Measurements from ENCODE around the gene NLE1. TPM values are rescaled to one million over a fixed set of nuclear protein-coding genes. Genes with fewer than 3 reads are reported as not detected.

Gene NLE1
- total and polyA plus RNA-seq, 2 of the 8 experiments (the other 6 are each of a cell fraction or from before 2014, with no cell fraction given): 50.4 to 51.5 TPM

DNA sequence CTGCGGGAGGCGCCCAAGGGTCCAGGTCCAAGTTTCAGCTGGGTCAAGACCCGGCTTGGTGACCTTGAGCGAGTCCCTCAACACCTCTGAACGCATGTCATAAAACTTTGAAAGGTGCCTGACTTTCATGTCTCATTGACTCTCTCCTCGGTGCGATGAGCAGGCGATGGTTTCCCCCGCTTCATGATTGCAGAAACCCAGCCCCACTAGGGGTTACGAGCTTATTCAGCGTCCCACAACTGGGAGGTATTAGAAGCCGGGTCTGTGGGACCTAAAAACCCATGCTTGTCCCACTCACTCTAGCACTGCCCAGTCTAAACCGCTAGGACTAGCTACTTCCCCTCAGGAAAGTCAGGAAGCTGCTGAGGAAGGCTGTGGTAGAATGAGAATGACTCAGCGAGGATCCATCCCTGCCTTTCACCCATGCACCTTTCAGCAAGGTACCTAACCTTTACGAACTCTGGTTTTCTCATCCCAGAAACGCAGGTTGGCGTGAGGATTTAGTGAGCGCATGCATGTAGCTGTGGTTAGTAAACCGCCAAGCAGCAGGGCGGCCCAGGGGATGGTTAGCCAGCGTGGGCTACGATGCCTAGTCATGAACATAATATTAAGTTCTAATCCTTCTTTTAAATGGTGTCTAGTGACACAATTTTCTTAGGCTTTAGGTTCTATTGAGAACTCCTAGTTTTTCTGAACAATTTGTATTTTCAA, 52.4 kb downstream of the NLE1 start:
- H3K27ac ChIP-seq (ENCODE audit: low read depth, low read length): peak overlapping the region; percentile 5; the same call in 1 of the 2 replicates
- FAIRE-seq: peak; percentile 28
- TF ChIP-seq NRF1 (IDR thresholded peaks at IDR 0.05; ENCODE audit: low read depth, low read length): no peak
- no peak for TF ChIP-seq TBP (IDR thresholded peaks at IDR 0.05; ENCODE audit: low read depth, low read length)
- no peak for TF ChIP-seq JUN (IDR thresholded peaks at IDR 0.05; ENCODE audit: low read depth, low read length)
- TF ChIP-seq E2F6 (IDR thresholded peaks at IDR 0.05): 0 out of 2 replicates have a peak, but pooled peaks have one; percentile 8
- TF ChIP-seq POLR2A (IDR thresholded peaks at IDR 0.05; ENCODE audit: control extremely low read depth in 1 of 2, low read depth in 2 of 2, low read length in 2 of 2): 0 out of 3 replicates have a peak, but pooled peaks of 1 of the 2 experiments have one; percentile 17
- TF ChIP-seq HDAC6 (IDR thresholded peaks at IDR 0.05; ENCODE audit: low read depth, low read length): no peak
- peak; percentile 3 for TF ChIP-seq KDM4A (IDR thresholded peaks at IDR 0.05; ENCODE audit: low read depth, low read length, severe bottlenecking)
- TF ChIP-seq MAFK (IDR thresholded peaks at IDR 0.05; ENCODE audit: low read depth, low read length): peak; percentile 74
- no peak for TF ChIP-seq SIN3A (conservative IDR thresholded peaks at IDR 0.05 in 1 of 2, IDR thresholded peaks at IDR 0.05 in 1 of 2; ENCODE audit: low read depth in 1 of 2, low read length in 2 of 2)
- peak; percentile 88 for TF ChIP-seq BACH1 (IDR thresholded peaks at IDR 0.05; ENCODE audit: low read length)
- peak; percentile 2 for TF ChIP-seq TAF7 (optimal IDR thresholded peaks at IDR 0.05; ENCODE audit: borderline replicate concordance, low read depth, low read length)

More for the DNA sequence above, 52.4 kb downstream of the NLE1 start:
- H3K23me2 ChIP-seq (ENCODE audit: low read depth, low read length): peaks cover 12% of the 10 kb centered on the region; the same call in 1 of the 2 replicates
- H3K4me2 ChIP-seq (ENCODE audit: insufficient read depth in 1 of 2, low read depth in 2 of 2, low read length in 2 of 2): peak overlapping the region; percentile 71 to 74
- H4K5ac ChIP-seq (ENCODE audit: insufficient read length, low read depth, low read length): no peak overlapping the region
- H3K56ac ChIP-seq (replicated peaks; ENCODE audit: insufficient read length, low read depth, low read length): no peak overlapping the region
- H3K4me1 ChIP-seq (replicated peaks in 1 of 4; ENCODE audit: control insufficient read depth in 3 of 4, insufficient read depth in 4 of 4, low read length in 3 of 4): peaks cover 6 to 23% (median 11%) of the 10 kb centered on the region in 4 experiments
- H2BK120ac ChIP-seq (replicated peaks; ENCODE audit: low read depth, low read length): no peak overlapping the region
- peak overlapping the region; percentile 70 for H4K91ac ChIP-seq (replicated peaks; ENCODE audit: insufficient read length, low read length)
- H3K14ac ChIP-seq (ENCODE audit: insufficient read length): no peak overlapping the region
- no peaks in the 10 kb centered on the region for H3K9me3 ChIP-seq (ENCODE audit: insufficient read depth in 2 of 2, low read depth in 1 of 2, low read length in 1 of 2)
- DNase-seq (ENCODE audit: low read depth in 1 of 2, low spot score in 2 of 2): no peak
- H3K79me2 ChIP-seq (ENCODE audit: control insufficient read depth in 1 of 2, insufficient read depth in 2 of 2, low read length in 2 of 2): peaks cover 0 to 2% of the 10 kb centered on the region in 2 experiments; a peak in 1 of 4 replicates
- H2BK15ac ChIP-seq (ENCODE audit: low read length): peak overlapping the region; percentile 83; the same call in 1 of the 2 replicates
- H2BK20ac ChIP-seq (ENCODE audit: low read length): peak overlapping the region; percentile 76; the same call in 1 of the 2 replicates
- peak overlapping the region in 1 of 4 experiments; percentile 16; a peak in 1 of 7 replicates for H3K9ac ChIP-seq (replicated peaks in 1 of 4; ENCODE audit: extremely low read depth in 1 of 4, low read depth in 3 of 4, low read length in 3 of 4)
- H3K27me3 ChIP-seq (replicated peaks in 1 of 4; ENCODE audit: control insufficient read depth in 3 of 4, extremely low read depth in 1 of 4, insufficient read depth in 3 of 4, low read length in 3 of 4): no peaks in the 10 kb centered on the region
- no peak overlapping the region for H3K4ac ChIP-seq (replicated peaks; ENCODE audit: insufficient read length, low read depth, low read length)
- no peaks in the 10 kb centered on the region for H3K36me3 ChIP-seq (ENCODE audit: control insufficient read depth in 2 of 4, insufficient read depth in 4 of 4, low read length in 3 of 4)
- H2AFZ ChIP-seq (ENCODE audit: low read length): peak overlapping the region; percentile 66
- no peaks in the 10 kb centered on the region for H3K79me1 ChIP-seq (ENCODE audit: low read depth, low read length)
- H2AK5ac ChIP-seq (ENCODE audit: low read depth, low read length): no peak overlapping the region
- WGBS, 2 experiments (ENCODE audit: extremely low coverage in 1 of 2, insufficient coverage in 1 of 2, insufficient read length in 1 of 2, insufficient replicate concordance in 2 of 2, low coverage in 1 of 2, low lambda C conversion rate in 2 of 2, missing lambda C conversion rate in 1 of 2): 44% methylated on average over 22 of the region's 22 CpGs; no CpG with 5 or more reads in 1 of the 2 experiments
- H2BK12ac ChIP-seq (ENCODE audit: low read depth, low read length): peak overlapping the region; percentile 81; the same call in 1 of the 2 replicates
- peak overlapping the region; percentile 69; the same call in 1 of the 2 replicates for H4K8ac ChIP-seq (ENCODE audit: extremely low read depth, insufficient read depth, low read length)
- ChIA-PET CTCF (ENCODE audit: partially characterized antibody) (interaction anchor here (0.6 to 3.5 kb wide), 28 partner anchors 10 to 512 kb away, joined by 3 to 22 read pairs (median 4); partner anchors contain the start of genes RAD51D and RFFL), POLR2A (ENCODE audit: partially characterized antibody) (interaction anchor here (0.6 to 2.5 kb wide), 17 partner anchors 8 to 109 kb away, joined by 3 to 12 read pairs (median 3); partner anchors contain the start of genes FNDC8, LIG3, NLE1 and RFFL)
- H3K18ac ChIP-seq (ENCODE audit: extremely low read depth, low read length): peak overlapping the region; percentile 72; the same call in 1 of the 2 replicates
- H4K20me1 ChIP-seq (replicated peaks in 1 of 2; ENCODE audit: control insufficient read depth in 1 of 2, insufficient read depth in 2 of 2, low read length in 2 of 2): no peaks in the 10 kb centered on the region
- H2BK5ac ChIP-seq (ENCODE audit: low read depth, low read length): no peak overlapping the region; the same call in 1 of the 2 replicates
- H3K4me3 ChIP-seq (ENCODE audit: extremely low read depth in 1 of 4, insufficient read depth in 2 of 4, low read depth in 3 of 4, low read length in 4 of 4): peak overlapping the region; percentile 27 to 51 (median 44); a peak in 7 of 8 replicates
- no peak overlapping the region for H3K23ac ChIP-seq (ENCODE audit: insufficient read length)
